Measurements from ENCODE around the gene GMCL2. TPM values are rescaled to one million over a fixed set of nuclear protein-coding genes. Genes with fewer than 3 reads are reported as not detected.

The GMCL2 gene
- total RNA-seq, 2 experiments from 2014 or later = not detected

- no peaks in the 10 kb centered on the region for H3K9me3 ChIP-seq (ENCODE audit: low read length)
- no peak overlapping the region for H3K4me3 ChIP-seq (ENCODE audit: low read depth, low read length, poor library complexity, severe bottlenecking)
- ChIA-PET CTCF (ENCODE audit: unreplicated experiment) (interaction anchor here (0.5 to 1.3 kb wide), 3 partner anchors 25 to 73 kb away, joined by 3 to 5 read pairs (median 5); no protein-coding TSS in a partner anchor), POLR2A (no interaction called here)
- H3K4me1 ChIP-seq (ENCODE audit: insufficient read depth, low read length, poor library complexity, severe bottlenecking) = no peaks in the 10 kb centered on the region
- H4K20me1 ChIP-seq (ENCODE audit: insufficient read depth, low read length) = no peaks in the 10 kb centered on the region
- no peaks in the 10 kb centered on the region for H3K9me2 ChIP-seq (ENCODE audit: insufficient read depth, low read length)
- no peaks in the 10 kb centered on the region for H3K79me2 ChIP-seq (ENCODE audit: insufficient read depth, low read depth, low read length)
- intact Hi-C loops (cut with micrococcal nuclease; ENCODE audit: unreplicated experiment) = no loop called here
- H3K4me2 ChIP-seq (ENCODE audit: low read length) = no peak overlapping the region
- no peak overlapping the region for H2AFZ ChIP-seq (ENCODE audit: low read length)
- H3K36me3 ChIP-seq (ENCODE audit: insufficient read depth, low read length) = peaks cover 95% of the 10 kb centered on the region
- H3K27ac ChIP-seq (ENCODE audit: low read depth, low read length, poor library complexity, severe bottlenecking) = no peak overlapping the region
- DNase-seq (ENCODE audit: low spot score) = no peak
- no TSS peak for BruUV-seq (replicated peaks)
- TF ChIP-seq CTCF (conservative IDR thresholded peaks at IDR 0.05; ENCODE audit: low read length) (no peak), EZH2phosphoT487 (IDR thresholded peaks at IDR 0.05; ENCODE audit: borderline replicate concordance, low read depth, low read length) (no peak)
These were observed 43.3 kb downstream of the GMCL2 start for GRCh38 chr5:178143901-178144300.

GRCh38 chr5:178143246-178143645 lies 43.9 kb downstream of the GMCL2 start:
- POLR2A ChIA-PET = interaction anchor here (0.5 to 1.3 kb wide), 2 partner anchors 10 to 57 kb away, joined by 3 to 11 read pairs; partner anchors contain the start of gene NHP2
- Histone ChIP-seq H3K4me3 (ENCODE audit: low read depth, low read length, poor library complexity, severe bottlenecking) (no peak overlapping the region), H3K27ac (ENCODE audit: low read depth, low read length, poor library complexity, severe bottlenecking) (no peak overlapping the region), H2AFZ (ENCODE audit: low read length) (no peak overlapping the region), H3K4me2 (ENCODE audit: low read length) (no peak overlapping the region), H3K79me2 (ENCODE audit: insufficient read depth, low read depth, low read length) (no peaks in the 10 kb centered on the region), H4K20me1 (ENCODE audit: insufficient read depth, low read length) (no peaks in the 10 kb centered on the region), H3K9me3 (ENCODE audit: low read length) (no peaks in the 10 kb centered on the region), H3K9me2 (ENCODE audit: insufficient read depth, low read length) (no peaks in the 10 kb centered on the region), H3K4me1 (ENCODE audit: insufficient read depth, low read length, poor library complexity, severe bottlenecking) (no peaks in the 10 kb centered on the region), H3K36me3 (ENCODE audit: insufficient read depth, low read length) (peaks cover 95% of the 10 kb centered on the region)
- DNase-seq (ENCODE audit: low spot score) = no peak
- BruUV-seq (replicated peaks) = no TSS peak
- intact Hi-C loops (cut with micrococcal nuclease; ENCODE audit: unreplicated experiment) = no loop called here
- no peak for TF ChIP-seq EZH2phosphoT487 (IDR thresholded peaks at IDR 0.05; ENCODE audit: borderline replicate concordance, low read depth, low read length)
- TF ChIP-seq CTCF (conservative IDR thresholded peaks at IDR 0.05; ENCODE audit: low read length) = no peak
- CTCF ChIA-PET (ENCODE audit: unreplicated experiment) = interaction anchor here (0.6 to 1.3 kb wide), 2 partner anchors 25 to 72 kb away, joined by 3 to 5 read pairs; no protein-coding TSS in a partner anchor

- H2AFZ ChIP-seq (ENCODE audit: low read length) = no peak overlapping the region
- no peaks in the 10 kb centered on the region for H3K9me3 ChIP-seq (ENCODE audit: low read length)
- POLR2A ChIA-PET = interaction anchor here (1.3 kb wide), 1 partner anchor 11 kb away, joined by 11 read pairs; the partner anchor contains the start of gene NHP2
- no peak overlapping the region for H3K4me3 ChIP-seq (ENCODE audit: low read depth, low read length, poor library complexity, severe bottlenecking)
- no TSS peak for BruUV-seq (replicated peaks)
- peaks cover 95% of the 10 kb centered on the region for H3K36me3 ChIP-seq (ENCODE audit: insufficient read depth, low read length)
- intact Hi-C loops (cut with micrococcal nuclease; ENCODE audit: unreplicated experiment) = no loop called here
- no peak overlapping the region for H3K27ac ChIP-seq (ENCODE audit: low read depth, low read length, poor library complexity, severe bottlenecking)
- no peaks in the 10 kb centered on the region for H3K79me2 ChIP-seq (ENCODE audit: insufficient read depth, low read depth, low read length)
- DNase-seq (ENCODE audit: low spot score) = no peak
- CTCF ChIA-PET (ENCODE audit: unreplicated experiment) = no interaction called here
- no peak for TF ChIP-seq CTCF (conservative IDR thresholded peaks at IDR 0.05; ENCODE audit: low read length)
- no peak for TF ChIP-seq EZH2phosphoT487 (IDR thresholded peaks at IDR 0.05; ENCODE audit: borderline replicate concordance, low read depth, low read length)
- H3K4me2 ChIP-seq (ENCODE audit: low read length) = no peak overlapping the region
- H3K9me2 ChIP-seq (ENCODE audit: insufficient read depth, low read length) = no peaks in the 10 kb centered on the region
- no peaks in the 10 kb centered on the region for H3K4me1 ChIP-seq (ENCODE audit: insufficient read depth, low read length, poor library complexity, severe bottlenecking)
- no peaks in the 10 kb centered on the region for H4K20me1 ChIP-seq (ENCODE audit: insufficient read depth, low read length)
These were observed 44.5 kb downstream of the GMCL2 start for GRCh38 chr5:178142642-178143041.

Data from OCI-LY7 (cell line).